NCI-H2196 treated with DMSO at 0.1 percent for 48 hours (cell line): ENCODE measurements around the gene EML1.

Source experiments
- DNase-seq: peaks from one replicate; lab custom pipeline; 2025; ENCODE audit not compliant: unreplicated experiment; lab: John Stamatoyannopoulos, UW

EML1 gene, protein sequence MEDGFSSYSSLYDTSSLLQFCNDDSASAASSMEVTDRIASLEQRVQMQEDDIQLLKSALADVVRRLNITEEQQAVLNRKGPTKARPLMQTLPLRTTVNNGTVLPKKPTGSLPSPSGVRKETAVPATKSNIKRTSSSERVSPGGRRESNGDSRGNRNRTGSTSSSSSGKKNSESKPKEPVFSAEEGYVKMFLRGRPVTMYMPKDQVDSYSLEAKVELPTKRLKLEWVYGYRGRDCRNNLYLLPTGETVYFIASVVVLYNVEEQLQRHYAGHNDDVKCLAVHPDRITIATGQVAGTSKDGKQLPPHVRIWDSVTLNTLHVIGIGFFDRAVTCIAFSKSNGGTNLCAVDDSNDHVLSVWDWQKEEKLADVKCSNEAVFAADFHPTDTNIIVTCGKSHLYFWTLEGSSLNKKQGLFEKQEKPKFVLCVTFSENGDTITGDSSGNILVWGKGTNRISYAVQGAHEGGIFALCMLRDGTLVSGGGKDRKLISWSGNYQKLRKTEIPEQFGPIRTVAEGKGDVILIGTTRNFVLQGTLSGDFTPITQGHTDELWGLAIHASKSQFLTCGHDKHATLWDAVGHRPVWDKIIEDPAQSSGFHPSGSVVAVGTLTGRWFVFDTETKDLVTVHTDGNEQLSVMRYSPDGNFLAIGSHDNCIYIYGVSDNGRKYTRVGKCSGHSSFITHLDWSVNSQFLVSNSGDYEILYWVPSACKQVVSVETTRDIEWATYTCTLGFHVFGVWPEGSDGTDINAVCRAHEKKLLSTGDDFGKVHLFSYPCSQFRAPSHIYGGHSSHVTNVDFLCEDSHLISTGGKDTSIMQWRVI

DNA sequence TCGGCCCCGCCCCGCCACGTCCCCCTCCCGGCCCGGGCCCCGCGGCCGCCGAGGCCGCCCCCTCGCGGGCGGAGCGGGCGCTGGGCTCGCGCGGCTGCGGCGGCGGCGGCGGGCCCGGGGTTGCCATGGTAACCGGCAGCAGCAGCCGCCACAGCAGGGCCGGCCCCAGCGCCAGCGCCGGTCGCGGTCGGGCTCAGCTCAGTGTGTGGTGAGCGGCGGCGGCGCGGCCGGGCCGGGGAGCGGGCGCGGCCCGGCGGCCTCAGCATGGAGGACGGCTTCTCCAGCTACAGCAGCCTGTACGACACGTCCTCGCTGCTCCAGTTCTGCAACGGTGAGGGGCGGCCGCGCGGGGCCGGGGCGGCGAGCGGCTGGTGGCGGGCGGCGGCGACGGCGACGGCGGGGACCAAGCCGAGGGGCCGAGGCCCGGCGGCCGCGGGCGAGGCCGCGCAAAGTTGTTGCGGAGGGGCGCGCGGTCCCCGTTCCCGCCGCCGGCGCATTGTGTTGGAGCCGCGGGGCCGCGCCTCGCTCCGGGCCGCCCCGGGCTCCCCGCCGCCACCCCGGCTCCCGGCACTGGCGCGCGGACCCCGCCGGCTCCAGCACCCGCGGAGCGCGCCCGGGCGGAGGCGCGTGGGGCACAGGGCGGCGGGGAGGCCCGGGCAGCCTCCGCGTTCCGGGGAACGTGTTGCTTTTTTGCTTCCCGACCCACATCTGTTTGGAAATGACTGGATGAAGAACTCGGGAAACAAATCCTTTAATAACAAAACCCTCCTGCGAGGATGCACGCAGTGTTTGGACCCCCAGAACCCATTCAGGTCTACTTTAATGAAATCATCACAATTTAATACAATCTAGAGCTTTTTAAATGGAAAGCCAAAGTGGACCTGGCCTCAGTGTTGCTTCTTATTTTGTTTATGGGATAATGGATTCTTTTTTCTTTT lies at the start of gene EML1:
EML1 (plus strand) TSS at position 201 of the 938 bp plus-strand sequence; CDS start at position 265, 64 bp downstream.
- peak; percentile 40 for DNase-seq

DNA sequence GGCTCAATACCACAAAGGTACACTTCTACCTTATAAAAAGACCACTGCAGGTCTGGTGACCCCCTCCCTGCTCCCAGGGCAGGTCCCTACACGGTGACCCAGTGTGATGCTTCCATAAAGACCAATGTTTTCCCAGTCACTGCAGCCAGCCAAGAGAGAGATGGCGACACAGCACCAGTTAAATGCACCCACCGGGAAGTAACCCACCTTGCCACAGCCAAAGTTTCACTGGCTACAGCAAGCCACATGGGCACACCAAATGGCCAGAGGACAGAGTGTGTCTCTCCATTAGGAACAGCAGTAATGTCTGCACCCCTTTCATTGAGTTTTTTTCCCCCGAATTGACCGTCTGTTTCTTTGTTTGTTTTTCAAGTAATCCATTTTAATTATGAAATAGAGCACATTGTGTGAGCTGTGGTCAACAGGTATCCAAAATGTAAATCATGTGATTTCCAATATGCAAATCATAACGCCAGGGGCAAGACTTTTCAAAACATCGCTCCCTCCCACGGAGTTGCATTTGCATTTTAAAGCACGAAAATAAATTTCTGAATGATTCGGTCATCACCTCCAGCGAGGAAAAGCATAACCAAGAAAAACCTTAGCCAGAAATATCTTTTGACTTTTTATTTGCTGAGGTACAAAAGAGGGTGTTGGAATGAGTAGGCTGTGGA lies 48.9 kb upstream of the EML1 start:
- no peak for DNase-seq

DNA sequence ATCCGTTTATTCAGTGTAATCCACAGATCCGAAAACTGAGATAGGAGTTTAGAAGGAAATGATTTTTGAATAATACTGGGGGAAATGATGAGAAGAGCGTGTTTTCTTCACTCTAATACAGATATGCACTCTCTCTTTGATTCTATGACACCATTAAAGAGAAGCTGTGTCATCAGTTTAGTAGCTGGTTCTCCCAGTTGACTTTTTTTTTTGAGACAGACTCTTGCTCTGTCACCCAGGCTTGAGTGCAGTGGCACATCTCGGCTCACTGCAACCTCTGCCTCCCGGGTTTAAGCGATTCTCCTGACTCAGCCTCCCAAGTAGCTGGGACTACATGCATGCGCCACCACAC lies 48.4 kb upstream of the EML1 start:
- no peak for DNase-seq

DNA sequence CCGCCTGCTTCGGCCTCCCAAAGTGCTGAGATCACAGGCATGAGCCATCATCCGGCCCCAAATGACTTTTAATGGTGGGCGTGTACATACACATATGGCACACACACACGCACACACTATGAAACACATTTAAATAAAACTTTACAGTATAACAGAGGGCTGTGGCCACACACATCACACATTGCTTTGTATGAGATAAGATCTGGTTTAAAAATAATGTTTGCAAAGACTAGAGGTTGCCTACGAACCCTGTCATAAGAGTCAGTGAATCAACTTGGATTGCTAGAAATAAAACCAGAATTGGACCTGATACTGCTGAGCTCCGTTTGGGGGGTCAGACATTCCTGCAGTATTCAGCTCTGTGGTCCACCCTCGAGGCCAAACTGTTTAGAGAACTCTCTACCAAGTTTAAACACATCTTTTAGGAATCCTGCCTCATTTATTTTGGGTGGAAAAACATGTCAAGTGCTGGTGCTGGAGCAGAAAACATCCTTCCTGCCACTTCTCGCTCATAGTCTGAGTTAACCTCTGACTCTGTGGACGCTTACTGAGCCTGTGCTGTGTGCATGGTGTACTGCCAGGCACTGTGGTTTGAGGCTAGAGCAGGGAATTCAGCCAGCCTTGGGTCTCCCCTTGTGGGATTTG lies 47.8 kb upstream of the EML1 start:
- DNase-seq: no peak

DNA sequence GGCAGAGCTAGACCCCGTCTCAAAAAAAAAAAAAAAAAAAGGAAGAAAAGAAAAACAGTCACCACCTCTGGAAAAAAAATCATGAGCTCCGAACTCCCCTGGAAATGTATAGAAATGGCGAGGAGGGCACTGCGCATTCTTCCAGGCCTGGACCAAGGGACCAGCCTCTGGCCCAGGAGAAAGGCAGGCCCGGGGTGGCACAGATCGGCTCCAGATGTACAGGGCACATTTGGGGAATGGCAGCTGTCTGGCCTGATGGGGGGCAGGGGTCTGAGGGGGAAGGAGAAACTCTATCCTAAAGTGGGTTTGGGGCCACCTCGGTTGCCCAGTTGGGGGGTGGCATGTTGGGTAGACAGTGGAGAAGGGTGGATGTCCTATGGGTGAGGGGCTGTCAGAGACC lies 46.0 kb upstream of the EML1 start:
- no peak for DNase-seq

DNA sequence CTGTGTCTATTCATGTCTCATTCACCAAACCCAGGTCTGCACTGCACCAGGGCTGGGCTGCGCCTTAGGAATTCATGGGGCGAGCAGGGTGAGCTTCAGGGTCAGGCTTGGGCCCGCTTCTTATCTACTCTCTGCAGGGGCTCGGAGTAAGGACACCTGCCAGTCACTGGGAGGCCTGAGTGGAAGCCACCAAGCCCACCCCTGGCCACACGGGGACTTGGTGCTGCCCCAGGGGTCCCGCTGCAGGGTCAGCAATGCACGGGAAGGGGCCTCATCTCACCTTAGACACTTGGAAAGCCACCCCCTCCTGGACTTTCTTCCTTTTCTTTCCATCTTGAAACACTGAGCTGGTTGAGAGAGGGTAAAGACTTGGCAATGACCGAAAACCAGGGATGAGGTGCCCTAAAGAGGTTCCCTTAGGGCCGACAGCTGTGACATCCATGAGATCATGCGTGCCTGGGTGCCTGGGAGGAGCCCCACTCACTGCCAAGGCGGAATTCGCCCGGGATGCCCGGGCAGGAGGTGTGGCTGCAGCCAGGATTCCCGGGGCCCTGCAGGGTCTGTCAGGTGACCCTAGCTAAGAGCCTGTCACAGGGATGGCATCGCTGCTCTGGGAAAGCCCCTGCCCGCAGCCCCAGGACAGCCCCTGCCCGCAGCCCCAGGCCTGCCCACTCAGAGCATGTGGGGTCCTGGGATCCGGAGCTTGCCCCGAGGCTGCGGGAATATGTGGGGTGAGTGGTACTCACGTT lies 45.5 kb upstream of the EML1 start:
- no peak for DNase-seq

DNA sequence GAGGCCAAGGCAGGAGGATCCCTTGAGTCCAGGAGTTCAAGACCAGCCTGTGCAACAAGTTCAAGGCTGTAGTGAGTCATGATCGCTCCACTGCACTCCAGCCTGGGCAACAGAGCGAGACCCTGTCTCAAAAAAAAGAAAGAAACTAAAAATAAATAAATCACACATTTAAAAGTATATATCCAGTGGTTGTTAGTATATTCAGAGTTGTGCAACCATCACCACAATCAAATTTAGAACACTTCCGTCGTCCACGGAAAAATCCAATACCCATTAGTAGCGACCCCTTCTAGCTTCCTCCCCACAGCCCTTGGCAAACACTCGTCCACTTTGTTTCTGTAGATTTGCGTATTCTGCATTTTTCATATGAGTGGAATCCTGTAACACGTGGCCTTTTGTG lies 44.7 kb upstream of the EML1 start:
- DNase-seq: no peak

DNA sequence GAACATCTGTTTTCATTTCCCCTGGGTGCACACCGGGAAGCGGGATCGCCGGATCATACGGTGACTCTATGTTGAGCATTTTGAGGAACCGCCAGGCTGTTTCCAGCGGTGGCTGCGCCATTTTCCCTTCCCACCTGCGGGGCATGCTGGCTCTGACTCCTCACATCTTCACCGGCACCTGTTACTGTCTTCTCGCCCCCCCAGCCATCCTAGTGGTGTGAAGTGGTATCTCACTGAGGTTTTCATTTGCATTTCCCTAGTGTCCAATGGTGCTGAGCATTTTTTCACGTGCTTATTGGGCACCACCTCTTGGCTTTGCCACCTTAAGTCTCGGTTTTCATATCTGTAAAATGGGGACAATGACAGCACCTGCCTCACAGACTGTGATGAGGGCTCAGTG lies 44.1 kb upstream of the EML1 start:
- no peak for DNase-seq

DNA sequence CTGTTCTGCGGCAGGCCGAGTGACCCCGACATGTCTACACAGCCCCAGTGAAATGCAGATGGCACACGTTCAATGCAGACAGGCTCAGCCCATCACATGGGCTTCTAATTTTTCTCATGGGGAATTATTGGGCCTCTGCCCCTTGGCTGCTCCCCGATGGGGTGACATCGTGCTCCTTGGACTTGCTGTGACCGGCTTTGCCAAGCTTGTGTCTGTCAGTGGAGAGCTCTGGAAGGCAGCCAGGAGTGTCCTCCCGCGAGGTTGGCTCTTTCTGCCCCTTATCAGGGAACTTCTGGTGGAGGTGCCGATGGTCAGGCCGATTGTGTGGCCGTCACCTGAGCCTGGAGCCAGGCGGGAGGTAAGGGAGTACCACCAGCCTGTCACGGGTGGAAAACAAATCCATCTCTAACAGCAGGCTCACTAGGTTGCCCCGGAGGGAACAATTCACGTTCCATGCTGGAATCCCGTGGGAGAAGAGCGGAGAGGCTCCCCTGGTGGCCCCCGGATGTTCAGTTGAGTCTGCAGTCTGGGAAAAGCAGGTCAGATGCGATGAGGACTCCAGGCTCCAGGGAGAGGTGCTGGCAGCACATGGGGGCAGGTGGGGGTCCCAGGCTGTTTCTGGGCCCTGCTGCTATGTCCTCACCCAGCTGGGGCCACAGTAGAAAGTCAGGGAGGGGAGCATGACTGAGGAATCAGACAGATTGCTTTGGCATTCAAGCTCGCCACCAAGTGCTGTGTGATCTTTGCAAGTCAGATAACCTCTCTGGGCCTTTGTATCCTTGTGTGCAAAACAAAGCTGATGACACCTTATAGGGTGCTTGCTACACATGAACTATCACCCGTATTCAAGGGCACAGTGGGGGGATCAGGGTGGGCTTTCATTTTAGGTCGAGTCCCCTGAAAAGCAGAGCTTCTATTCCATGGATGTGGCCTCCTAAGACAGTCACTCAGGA lies 43.2 kb upstream of the EML1 start:
- no peak for DNase-seq

DNA sequence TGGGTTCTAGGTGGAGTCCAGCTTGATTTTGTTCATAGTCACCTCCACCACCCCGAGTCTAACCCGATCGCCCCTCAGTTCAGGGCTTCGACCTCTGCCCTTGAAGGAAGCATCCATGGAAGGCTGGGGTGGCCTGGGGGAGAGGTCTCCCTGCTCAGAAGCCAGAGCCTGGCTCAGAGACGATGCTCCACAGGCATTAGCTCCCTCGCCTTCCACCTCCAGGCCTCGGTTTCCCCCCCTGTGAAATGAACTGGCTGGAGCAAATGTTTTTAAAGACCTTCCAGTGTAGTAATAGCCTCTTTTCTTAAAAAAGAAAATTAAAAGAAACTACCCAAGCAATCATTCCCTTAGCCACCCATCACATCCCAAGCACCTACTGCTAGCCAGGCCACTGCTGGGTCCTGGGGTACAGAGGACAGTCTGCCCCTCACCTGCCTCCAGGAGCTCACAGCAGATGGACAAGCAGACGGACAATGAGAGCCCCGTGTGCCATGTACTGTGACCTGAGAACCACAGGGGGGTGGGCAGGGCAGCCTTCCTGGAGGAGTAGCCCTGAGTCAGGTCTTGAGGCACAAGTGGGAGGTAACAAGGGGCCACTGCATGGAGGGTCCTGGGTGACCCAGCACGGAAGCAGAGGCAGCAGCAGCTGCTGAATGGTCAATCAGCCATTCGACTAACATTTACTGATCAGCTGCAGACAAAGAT lies 42.3 kb upstream of the EML1 start:
- DNase-seq: no peak

DNA sequence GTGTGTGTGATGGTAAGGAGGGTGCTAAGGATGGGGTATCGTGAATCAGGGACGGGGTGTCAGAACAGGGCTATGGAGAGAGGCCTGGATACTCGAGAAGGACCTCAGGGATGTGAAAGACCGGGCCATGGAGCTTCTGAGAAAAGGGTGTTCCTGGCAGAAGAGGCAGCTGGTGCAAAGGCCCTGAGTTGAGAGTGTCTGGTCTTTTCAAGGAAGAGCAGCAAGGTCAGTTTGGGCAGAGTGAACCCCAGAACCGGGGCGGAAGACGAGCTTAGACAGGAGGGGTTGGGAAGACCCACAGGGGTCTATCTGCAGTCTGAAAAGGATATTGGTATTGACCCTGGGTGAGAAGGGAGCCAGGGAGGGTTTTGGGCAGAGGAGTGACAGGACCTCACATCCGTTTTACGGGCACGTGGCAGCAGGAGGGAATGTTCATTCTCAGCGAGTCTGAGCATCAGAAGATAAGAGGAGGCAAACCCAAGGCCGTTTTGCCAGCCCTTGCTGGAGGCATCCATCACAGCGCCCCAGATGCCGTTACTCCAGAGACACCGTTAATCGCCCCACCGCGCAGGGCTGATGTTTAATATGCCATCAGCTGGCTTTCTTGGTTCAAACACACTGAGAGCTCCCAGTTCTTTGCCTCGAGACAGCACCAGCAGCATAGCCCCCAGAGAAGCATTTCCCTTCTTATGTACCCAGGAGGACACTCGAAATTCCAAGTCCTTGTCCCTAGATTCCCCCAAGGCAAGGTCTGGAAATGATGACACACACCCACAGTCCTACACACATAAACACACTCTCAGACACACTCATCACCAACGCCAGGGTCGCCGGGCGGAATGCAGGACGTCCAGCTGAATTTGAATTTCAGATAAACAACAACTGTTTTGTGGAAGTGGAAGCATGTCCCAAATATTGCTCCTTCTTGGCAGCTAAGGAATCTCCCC lies 41.4 kb upstream of the EML1 start:
- DNase-seq: no peak

DNA sequence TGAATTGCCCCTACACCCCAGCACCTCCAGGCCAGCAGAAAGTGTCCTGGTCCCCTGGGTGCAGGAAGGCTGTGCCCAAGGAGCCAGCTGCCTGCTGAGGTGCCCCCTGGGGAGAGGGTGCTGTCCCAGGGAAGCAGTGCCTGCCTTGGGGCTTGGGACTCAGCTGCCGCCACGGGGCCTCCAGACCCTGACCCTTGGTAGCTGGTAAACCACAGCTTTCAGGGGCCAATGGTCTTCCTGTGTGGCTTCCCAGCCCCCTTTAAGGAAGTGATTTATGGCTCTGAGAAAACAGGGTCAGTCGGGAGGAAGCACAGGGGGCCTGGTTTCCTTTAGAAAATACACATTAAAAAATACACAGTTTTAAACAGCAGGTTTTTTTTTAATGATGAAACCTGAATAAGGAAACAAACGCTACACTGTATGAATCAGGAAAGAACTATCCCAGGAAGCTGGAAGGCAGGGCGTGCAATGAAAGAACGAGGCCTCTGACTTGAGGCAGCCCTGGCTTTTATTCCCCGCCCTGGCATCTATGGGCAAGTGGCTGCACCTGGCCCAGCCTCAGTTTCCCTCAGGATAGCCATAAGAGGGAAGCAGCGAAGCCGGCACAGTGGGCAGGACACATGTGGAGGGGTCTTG lies 40.6 kb upstream of the EML1 start:
- DNase-seq: no peak

DNA sequence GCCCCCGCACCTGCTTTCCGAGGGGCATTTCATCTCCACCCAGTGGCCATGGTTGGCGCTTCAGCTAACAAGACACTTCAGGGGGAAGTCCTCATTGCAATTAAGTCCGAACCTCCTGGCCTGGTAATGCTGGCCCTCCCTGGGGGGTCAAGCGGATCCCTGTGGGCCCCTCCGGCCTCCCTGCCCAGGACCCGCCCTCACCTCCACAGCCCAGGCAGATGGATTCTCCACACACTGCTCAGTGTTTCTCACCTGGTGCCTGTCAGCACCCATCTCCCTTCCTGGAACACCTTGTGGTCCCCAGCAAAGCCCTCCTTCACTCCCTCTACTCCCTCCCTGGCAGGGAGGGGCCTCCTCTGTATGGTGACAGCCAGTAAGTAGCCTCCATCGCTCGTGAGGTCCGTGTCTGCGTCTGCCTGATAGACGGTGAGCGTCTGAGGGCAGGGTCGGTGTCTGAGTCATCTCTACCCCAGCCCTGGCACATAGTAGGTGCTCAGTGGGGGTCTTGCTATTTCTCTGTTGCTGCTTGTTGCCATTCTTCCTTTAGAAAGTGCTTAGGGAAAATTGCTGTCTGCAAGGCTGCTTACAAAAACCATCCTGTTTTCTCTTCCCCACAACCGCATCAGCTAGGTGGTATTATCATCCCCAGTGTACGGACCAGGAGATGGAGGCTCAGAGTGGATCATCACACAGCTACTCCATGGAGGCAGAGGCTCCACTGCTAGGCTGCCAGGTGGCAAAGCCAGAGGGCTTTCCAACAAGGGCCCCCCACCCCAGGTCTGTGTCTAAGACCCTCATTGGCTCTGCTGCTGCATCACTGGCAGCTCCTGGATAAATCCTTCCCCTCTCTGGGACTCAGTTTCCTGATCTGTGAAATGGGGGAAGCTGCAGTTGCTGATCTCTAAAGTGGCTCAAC lies 39.7 kb upstream of the EML1 start:
- DNase-seq: no peak

DNA sequence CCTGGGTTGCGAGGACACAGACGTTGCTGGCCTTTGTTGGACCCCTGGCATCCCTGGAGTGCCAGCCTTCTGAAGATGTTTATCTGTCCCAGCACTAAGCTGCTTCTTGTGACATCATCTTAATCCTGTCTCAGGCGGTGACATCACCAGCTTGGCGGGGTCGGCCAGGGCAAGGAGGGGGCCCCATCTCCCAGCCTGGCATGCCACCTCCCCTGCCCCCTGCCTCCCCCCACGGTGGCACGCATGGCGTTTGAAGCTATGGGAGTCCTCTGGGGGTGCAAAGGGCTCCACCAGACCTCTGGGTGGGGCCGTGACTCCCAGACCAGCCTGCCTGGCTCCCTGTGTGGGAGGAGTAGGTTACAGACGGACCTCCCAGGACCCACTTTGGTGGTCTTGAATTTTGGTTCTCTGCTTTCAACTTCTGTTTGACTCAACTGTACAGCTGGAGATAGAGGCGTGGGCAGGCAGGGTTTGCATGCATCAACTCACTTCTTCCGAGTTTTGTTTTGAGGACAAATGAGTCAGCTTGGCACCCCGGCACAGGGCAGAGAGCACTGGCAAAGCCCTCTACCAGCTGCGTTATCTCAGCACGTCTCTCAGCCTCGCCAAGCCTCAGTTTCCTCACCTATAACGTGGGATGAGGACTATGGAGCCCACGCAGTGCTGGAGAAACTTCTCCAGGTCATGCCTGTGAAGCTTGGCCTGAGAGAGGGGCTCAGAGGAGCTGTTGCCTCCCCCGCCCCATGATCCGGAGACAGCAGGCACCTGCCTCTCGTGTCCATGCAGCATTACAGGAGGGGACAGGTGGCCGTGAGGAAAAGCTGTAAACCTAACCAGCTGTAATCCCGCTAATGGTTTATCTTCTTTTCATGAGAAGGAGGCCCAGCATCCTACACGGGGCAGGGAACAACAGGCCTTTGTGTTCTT lies 38.8 kb upstream of the EML1 start:
- DNase-seq: no peak
